WTC11 (cell line): ENCODE results near the gene RPL13.

Source experiments
- ATF3 ChIP-seq: sonication (generic); formaldehyde crosslinking; conservative IDR thresholded peaks from 2 replicates; pipeline ENCODE4 v1.8.1; 2022; ENCODE audit warnings: mild to moderate bottlenecking, missing genetic modification reagents
- ATF6 ChIP-seq: sonication (generic); formaldehyde crosslinking; IDR thresholded peaks from 2 replicates; pipeline ENCODE4 v1.8.1; 2023; ENCODE audit warnings: mild to moderate bottlenecking, missing genetic modification reagents
- CTCF ChIP-seq: fragments of 200-600 bp; IDR thresholded peaks from 2 replicates; pipeline ENCODE4 v1.8.0; 2022; ENCODE audit warnings: antibody characterized with exemption
- FOXK1 ChIP-seq: sonication (generic); formaldehyde crosslinking; IDR thresholded peaks from 2 replicates; pipeline ENCODE4 v1.8.0; 2022; ENCODE audit warnings: mild to moderate bottlenecking, moderate library complexity, missing genetic modification reagents
- FOXP1 ChIP-seq: sonication (generic); formaldehyde crosslinking; IDR thresholded peaks from 2 replicates; pipeline ENCODE4 v1.8.0; 2022; ENCODE audit warnings: missing genetic modification reagents, mild to moderate bottlenecking, moderate library complexity, borderline replicate concordance
- JUN ChIP-seq: sonication (generic); formaldehyde crosslinking; IDR thresholded peaks from 2 replicates; pipeline ENCODE4 v1.8.0; 2023; ENCODE audit warnings: mild to moderate bottlenecking, missing genetic modification reagents
- MAX ChIP-seq: sonication (generic); formaldehyde crosslinking; IDR thresholded peaks from 2 replicates; pipeline ENCODE4 v1.8.0; 2022; ENCODE audit warnings: mild to moderate bottlenecking, missing genetic modification reagents
- RELA ChIP-seq: sonication (generic); formaldehyde crosslinking; IDR thresholded peaks from 2 replicates; pipeline ENCODE4 v1.8.1; 2022; ENCODE audit warnings: missing genetic modification reagents, mild to moderate bottlenecking, borderline replicate concordance
- SMAD4 ChIP-seq: sonication (generic); formaldehyde crosslinking; IDR thresholded peaks from 2 replicates; pipeline ENCODE4 v1.8.0; 2022; ENCODE audit warnings: mild to moderate bottlenecking, missing genetic modification reagents
- SP1 ChIP-seq: sonication (generic); formaldehyde crosslinking; conservative IDR thresholded peaks from 2 replicates; pipeline ENCODE4 v1.8.1; 2022; ENCODE audit warnings: missing genetic modification reagents
- TP53 ChIP-seq: sonication (generic); formaldehyde crosslinking; IDR thresholded peaks from 2 replicates; pipeline ENCODE4 v1.8.1; 2023; ENCODE audit warnings: mild to moderate bottlenecking, missing genetic modification reagents
- ZBTB21 ChIP-seq: sonication (generic); formaldehyde crosslinking; IDR thresholded peaks from 2 replicates; pipeline ENCODE4 v1.8.1; 2023; ENCODE audit warnings: mild to moderate bottlenecking, missing genetic modification reagents, borderline replicate concordance
- ZNF263 ChIP-seq: sonication (generic); formaldehyde crosslinking; IDR thresholded peaks from 2 replicates; pipeline ENCODE4 v1.8.1; 2022; ENCODE audit warnings: low read depth, mild to moderate bottlenecking, moderate library complexity, missing genetic modification reagents

- TF ChIP-seq JUN (CRISPR knock-in tag) (no peak), SP1 (CRISPR knock-in tag) (no peak), SMAD4 (CRISPR knock-in tag) (no peak), ZNF263 (CRISPR knock-in tag) (no peak), MAX (CRISPR knock-in tag) (no peak), FOXP1 (CRISPR knock-in tag) (no peak), CTCF (no peak), ZBTB21 (no peak), FOXK1 (no peak), TP53 (CRISPR knock-in tag) (no peak), RELA (no peak), ATF3 (CRISPR knock-in tag) (no peak), ATF6 (no peak)
These were observed 14.5 kb upstream of the RPL13 start for GRCh38 chr16:89545831-89546574.
